Erythroblast (primary cell): ENCODE data around the gene NKAPL.
"Not testable (repeated sequence)": the region's sequence is repeated elsewhere in the genome, so short reads cannot be mapped to it uniquely, and the experiment has no call there.

Source experiments
- DNase-seq, 2 experiments: peaks; one replicate each; lab custom pipeline; 2025; lab: John Stamatoyannopoulos, UW
- GATA1 ChIP-seq: IDR thresholded peaks from 2 replicates; pipeline ENCODE4 v1.6.1; 2011; ENCODE audit warnings: low read depth, mild to moderate bottlenecking, control low read depth, low read length, moderate library complexity
- POLR2A ChIP-seq: IDR thresholded peaks from 2 replicates; pipeline ENCODE4 v1.6.1; 2011; ENCODE audit warnings: mild to moderate bottlenecking, low read length

The NKAPL gene

GRCh38 chr6:28295326-28295725 is 36.2 kb downstream of the NKAPL start:
- DNase-seq = no peak
- TF ChIP-seq POLR2A = no peak
- no peak for TF ChIP-seq GATA1

DNA sequence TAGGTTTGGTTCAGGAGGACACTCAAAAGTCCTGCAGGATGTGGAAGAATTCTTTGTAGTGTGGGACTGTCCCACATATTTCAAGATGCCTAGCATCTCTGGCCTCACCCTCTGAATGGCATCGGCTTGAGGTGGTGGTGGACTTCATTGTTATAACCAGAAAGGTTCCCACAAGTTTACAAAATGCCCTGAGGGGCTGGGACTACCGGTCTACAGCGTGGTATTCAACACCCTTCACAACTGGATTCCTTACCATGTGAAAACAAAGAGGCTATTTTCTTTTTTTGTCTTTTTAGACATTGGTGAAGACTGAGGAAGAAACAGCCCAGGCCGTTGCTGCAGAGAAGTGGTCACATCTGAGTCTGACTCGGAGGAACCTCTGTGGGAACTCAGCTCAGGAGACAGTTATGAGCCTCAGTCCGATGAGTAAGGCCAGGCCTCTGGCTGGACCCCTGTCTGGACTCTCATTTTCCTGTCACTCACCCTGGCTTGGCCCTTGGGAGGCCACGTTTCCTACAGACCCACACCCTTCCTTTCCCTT is 37.5 kb downstream of the NKAPL start:
- DNase-seq = no peak
- TF ChIP-seq GATA1 (no peak), POLR2A (no peak)

- DNase-seq = no peak
- TF ChIP-seq POLR2A (no peak), GATA1 (no peak)
Measured at GRCh38 chr6:28303570-28303969, 44.5 kb downstream of the NKAPL start.

GRCh38 chr6:28306363-28306762 is 47.3 kb downstream of the NKAPL start:
- DNase-seq = not testable (repeated sequence)
